ENCODE results near the gene OGT.
"Not testable (repeated sequence)": the region's sequence is repeated elsewhere in the genome, so short reads cannot be mapped to it uniquely, and the experiment has no call there.

Gene OGT

GRCh38 chrX:71541210-71542022, 8.5 kb downstream of the OGT start:
- DNase-seq: no peak

GRCh38 chrX:71542411-71542810, 9.5 kb downstream of the OGT start:
- no peak for DNase-seq

- DNase-seq: no peak
These were observed 9.9 kb downstream of the OGT start for GRCh38 chrX:71542825-71543224.

GRCh38 chrX:71543316-71543715, 10.4 kb downstream of the OGT start:
- no peak for DNase-seq

GRCh38 chrX:71545364-71545763, 12.5 kb downstream of the OGT start:
- DNase-seq: no peak

- no peak for DNase-seq
These were observed 14.0 kb downstream of the OGT start for GRCh38 chrX:71546879-71547278.

- DNase-seq: no peak
These were observed 14.4 kb downstream of the OGT start for GRCh38 chrX:71547339-71547738.

- no peak for DNase-seq
These were observed 17.1 kb downstream of the OGT start for GRCh38 chrX:71549986-71550385.

- DNase-seq: no peak
These were observed 17.7 kb downstream of the OGT start for GRCh38 chrX:71550578-71550977.

GRCh38 chrX:71556036-71556435, 23.1 kb downstream of the OGT start:
- no peak for DNase-seq

- no peak for DNase-seq
These were observed 26.0 kb downstream of the OGT start for GRCh38 chrX:71558920-71559319.

- DNase-seq: not testable (repeated sequence)
These were observed 26.9 kb downstream of the OGT start for GRCh38 chrX:71559773-71560172.

- DNase-seq: no peak
These were observed 31.0 kb downstream of the OGT start for GRCh38 chrX:71563921-71564320.

GRCh38 chrX:71565474-71566041, 32.7 kb downstream of the OGT start:
- DNase-seq: no peak

GRCh38 chrX:71571390-71571789, 38.5 kb downstream of the OGT start:
- DNase-seq: not testable (repeated sequence)

GRCh38 chrX:71573590-71573989, 40.7 kb downstream of the OGT start:
- no peak for DNase-seq

GRCh38 chrX:71577682-71578081, 44.8 kb downstream of the OGT start:
- DNase-seq: no peak

GRCh38 chrX:71578253-71579135, 45.6 kb downstream of the OGT start, which contains the start of gene GCNA:
GCNA (plus strand) TSS chrX:71578437; CDS start chrX:71580822, 2,385 bp downstream.
- no peak for DNase-seq

- DNase-seq: no peak
These were observed 46.5 kb downstream of the OGT start for GRCh38 chrX:71579136-71579989.

- no peak for DNase-seq
These were observed 47.1 kb downstream of the OGT start for GRCh38 chrX:71579990-71580380.

GRCh38 chrX:71581210-71581609, 48.3 kb downstream of the OGT start:
- DNase-seq: no peak

- no peak for DNase-seq
These were observed 54.0 kb downstream of the OGT start for GRCh38 chrX:71586929-71587328.

GRCh38 chrX:71593210-71593609, 60.3 kb downstream of the OGT start:
- DNase-seq: not testable (repeated sequence)

All from NCI-H1092 treated with DMSO at 0.1 percent for 48 hours (cell line).